ENCODE measurements around the gene SLC39A12.

DNA sequence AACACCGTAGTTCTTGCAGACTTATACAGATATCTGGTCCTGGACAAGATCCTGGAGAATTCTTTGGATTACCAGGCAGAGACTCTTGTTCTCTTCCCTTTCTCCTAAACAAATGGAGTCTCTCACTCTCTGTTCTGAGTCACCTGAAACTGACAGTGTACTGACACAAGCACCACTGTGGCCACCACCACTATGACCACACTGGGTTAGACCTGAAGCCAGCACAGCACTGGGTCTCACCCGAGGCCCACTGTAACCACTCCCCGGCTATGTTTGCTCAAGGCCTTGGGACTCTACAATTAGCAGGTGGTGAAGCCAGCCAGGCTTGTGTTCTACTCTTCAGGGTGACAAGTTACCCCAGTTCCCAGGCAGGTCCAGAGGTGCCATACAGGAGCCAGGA lies 22.8 kb downstream of the SLC39A12 start:
- TF ChIP-seq POLR2A (IDR thresholded peaks at IDR 0.05), result no peak
- TF ChIP-seq, protein P1, sequence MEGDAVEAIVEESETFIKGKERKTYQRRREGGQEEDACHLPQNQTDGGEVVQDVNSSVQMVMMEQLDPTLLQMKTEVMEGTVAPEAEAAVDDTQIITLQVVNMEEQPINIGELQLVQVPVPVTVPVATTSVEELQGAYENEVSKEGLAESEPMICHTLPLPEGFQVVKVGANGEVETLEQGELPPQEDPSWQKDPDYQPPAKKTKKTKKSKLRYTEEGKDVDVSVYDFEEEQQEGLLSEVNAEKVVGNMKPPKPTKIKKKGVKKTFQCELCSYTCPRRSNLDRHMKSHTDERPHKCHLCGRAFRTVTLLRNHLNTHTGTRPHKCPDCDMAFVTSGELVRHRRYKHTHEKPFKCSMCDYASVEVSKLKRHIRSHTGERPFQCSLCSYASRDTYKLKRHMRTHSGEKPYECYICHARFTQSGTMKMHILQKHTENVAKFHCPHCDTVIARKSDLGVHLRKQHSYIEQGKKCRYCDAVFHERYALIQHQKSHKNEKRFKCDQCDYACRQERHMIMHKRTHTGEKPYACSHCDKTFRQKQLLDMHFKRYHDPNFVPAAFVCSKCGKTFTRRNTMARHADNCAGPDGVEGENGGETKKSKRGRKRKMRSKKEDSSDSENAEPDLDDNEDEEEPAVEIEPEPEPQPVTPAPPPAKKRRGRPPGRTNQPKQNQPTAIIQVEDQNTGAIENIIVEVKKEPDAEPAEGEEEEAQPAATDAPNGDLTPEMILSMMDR (IDR thresholded peaks at IDR 0.05), result no peak
